ENCODE results near the gene PLCH2.
A peak's percentile ranks its signal among the peaks of the same experiment; 100 is the strongest.
"Not testable (repeated sequence)": the region's sequence is repeated elsewhere in the genome, so short reads cannot be mapped to it uniquely, and the experiment has no call there.

PLCH2 gene

DNA sequence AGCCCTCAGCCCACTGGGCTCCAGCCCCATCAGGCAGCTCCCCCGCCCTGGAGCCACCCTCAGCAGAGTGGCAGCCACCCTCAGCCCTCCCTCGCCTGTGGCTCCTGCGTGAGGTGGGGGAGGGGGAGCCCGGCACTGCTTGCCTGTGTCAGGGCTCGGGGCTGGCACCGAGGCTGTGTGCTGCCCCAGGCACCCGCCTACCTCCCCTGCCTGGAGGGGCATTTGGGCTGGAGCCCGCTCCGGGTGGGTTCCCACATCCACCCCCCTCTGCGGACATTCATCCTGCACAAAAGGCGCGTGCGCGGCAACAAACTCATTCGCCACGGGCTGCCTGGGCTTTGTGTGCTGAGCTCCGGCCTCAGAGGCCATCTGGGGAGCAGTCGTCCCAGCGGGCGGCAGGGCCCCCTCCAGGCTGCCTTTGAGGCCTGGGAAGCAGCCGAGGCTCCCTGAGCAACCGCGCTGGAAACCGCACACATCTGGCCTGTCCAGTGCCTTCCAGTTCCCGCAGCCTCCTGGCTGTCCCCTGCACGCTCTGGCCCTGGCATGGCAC is 67.5 kb downstream of the PLCH2 start:
- peak in 1 of 2 donors; percentile 20 for DNase-seq (ENCODE audit: low read depth in 2 of 2, low spot score in 1 of 2)

DNA sequence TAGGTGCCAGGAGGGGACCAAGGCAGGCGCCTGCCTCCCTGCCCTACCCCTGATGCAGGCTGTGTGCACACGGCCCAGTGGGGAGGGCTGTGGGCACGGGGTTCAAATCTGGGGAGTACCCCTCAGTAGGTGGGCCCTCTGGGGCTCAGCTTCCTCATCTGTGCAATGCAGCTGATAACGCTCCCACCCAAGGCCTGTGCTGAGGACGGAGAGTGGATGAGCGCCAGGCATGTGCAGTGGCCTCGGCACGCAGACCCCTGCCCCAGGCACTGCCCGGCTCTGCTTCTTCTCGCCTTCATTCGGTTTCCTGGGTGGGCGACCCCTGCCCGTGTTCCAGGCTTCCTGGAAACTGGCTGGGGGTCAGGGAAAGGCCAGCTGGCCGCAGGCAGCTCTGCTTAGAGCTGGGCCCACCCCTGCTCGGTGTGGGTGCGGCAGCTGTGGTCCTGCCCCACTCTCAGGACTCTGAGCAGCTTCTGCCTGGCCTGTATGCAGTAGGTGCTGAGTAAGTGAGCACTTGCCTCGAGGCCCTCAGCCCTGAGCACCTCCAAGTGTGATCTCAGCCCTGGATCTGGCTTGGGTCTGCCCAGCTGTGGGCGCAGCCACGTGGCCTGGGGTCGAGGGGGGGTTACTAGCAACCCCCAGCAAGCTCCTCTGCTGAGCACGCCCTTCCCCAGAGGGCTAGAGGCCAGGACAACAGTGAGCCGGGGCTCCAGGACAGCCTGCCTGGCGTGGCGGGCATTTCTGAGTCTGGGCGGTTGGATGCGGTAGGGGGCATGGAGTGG is 68.2 kb downstream of the PLCH2 start:
- DNase-seq (ENCODE audit: low read depth in 2 of 2, low spot score in 1 of 2) = no peak

DNA sequence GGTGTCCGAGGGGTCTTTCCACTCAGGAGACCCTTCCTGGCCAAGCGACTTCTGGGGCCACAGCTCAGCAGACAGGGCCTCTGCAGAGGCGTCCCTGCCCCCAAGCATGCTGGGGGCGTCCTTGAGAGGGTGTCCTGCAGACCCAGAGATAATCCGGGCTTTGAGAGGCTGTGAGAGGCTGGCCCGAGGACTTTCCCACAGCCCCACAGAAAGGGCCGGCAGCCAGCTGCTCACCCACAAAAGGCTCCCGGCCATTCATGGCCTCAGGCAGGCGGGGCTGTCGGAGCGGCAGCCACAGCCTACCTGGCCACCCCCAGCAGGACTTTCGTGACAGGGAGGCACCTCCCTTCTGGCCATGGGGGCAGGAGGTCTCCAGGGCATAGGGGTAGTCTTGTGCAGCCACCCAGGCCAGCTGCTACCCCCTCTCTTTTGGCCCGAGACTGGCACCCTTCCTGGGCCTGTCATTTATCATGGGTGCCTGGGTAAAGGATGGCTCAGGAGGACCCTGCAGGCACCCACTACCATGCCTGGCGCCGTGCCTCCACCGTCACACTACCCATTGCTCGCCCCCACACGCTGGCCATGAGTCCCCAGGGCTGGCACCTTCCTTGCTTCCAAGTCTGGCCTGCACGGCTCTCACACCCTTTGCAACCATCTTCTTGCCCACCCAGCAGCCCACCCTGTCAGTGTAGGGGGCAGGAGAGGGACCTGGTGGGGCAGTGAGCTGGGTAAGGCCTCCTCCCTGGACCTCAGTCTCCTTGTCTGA is 69.0 kb downstream of the PLCH2 start:
- no peak for DNase-seq (ENCODE audit: low read depth in 2 of 2, low spot score in 1 of 2)

DNA sequence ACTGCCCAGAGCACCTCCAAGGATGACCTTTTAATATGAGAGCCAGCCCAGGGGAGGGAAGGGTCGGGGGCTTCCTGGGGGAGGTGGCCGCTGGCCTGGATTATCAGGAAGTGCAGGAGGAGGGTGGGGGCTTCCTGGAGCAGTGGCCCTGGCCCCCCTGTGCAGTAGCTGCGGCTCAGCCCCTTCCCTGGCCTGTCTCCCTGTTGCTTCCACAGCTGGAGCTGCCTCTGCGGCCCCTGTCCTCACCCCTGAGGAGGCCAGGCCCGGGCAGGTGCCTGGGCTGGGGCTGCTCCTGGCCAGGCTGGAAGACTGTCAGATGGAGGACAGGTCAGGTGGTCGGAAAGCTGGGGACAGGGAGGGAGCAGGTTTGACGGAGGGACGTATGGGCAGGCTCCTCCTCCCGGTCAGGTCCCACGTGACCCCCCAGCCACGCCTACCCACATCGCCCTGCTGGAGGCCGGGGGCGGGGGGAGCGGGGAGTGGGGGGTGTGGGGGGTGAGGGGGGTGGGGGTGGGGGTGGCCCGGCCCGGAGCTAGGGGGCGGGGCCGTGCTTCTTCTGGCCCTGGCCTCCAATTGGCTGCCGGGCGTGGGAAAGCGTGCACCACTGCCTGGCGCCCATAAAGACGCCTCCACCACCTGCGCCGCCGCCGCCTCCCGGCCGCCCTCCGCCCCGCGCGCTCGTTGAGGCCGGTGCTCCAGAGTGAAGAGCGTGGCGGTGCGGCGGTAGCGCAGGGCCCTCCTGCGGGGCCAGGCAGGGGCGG is 69.8 kb downstream of the PLCH2 start:
- DNase-seq (ENCODE audit: low read depth in 2 of 2, low spot score in 1 of 2) = peak; percentile 80 to 82

DNA sequence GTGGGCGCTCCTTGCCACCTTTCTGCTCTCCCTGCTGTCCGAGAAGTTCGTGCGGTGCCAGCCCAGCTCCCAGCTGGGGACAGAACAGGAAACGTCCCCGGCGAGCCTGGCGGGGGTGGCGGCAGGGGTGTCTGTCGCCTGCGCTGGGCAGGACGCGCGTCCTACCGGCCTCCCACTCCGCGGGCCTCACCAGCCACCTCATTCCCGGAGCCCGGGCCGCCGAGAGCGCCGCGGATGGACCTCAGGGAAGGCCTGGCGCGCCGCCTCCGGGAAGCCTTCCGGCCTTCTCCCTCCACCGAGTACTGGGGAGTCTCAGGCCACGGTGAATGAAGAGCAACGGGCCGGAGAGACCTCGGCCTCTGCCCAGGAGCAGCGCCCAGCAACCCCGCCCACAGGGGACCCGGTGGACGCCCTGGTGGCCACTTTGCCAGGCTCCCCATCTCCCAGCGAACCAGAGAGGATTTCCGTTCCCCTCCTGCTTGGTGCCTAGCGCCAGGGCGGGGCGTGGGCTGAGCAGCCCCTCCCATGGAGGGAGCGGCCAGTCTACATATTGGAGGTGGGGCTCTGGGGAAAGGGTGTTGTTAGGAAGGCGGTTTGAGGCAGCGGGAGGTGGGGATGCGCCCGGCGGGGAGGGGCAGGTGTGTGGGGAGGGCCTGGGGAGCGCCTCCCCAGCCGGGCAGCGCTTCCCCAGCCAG is 70.6 kb downstream of the PLCH2 start:
- peak; percentile 50 to 70 for DNase-seq (ENCODE audit: low read depth in 2 of 2, low spot score in 1 of 2)

DNA sequence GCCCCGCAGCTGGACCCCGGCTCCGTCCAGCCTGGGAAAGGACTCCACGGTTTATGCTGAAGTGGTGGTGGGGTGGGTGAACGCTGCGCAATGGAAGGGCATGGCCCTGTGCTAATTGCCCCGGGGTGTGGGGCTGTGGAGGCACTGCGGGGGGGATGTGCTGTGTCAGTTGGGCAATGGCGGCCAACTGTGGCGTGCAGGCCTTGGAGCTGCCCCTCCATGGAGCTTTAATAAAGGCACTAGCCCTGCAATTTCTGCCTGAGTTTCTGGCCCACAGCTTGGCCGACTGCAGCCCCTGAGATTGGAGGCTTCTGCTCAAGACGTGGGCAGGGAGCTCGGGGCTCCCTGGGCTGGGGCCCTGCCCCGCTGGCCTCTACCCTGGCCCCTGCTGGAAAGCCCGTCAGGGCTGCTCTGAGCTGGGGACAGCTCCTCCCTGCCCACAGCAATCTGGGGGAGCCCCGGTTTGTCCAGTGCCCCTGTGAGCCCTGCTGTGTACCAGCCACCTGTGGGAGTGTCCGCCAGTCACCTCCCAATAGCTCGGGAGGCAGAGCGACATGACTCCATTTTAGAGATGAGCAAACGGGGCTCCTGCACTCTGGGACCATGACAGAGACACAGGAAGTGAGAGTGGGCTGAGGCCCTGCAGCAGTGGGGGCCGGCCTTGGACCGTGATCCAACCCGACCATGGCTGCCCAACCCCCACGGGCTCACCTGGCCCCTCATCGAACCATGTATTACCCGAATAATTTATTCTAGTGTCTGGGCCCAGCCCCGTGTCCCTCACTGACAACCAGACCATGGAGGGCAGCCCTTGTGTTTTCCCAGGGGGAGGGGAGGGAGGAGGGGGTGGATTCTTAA is 71.3 kb downstream of the PLCH2 start:
- no peak for DNase-seq (ENCODE audit: low read depth in 2 of 2, low spot score in 1 of 2)

DNA sequence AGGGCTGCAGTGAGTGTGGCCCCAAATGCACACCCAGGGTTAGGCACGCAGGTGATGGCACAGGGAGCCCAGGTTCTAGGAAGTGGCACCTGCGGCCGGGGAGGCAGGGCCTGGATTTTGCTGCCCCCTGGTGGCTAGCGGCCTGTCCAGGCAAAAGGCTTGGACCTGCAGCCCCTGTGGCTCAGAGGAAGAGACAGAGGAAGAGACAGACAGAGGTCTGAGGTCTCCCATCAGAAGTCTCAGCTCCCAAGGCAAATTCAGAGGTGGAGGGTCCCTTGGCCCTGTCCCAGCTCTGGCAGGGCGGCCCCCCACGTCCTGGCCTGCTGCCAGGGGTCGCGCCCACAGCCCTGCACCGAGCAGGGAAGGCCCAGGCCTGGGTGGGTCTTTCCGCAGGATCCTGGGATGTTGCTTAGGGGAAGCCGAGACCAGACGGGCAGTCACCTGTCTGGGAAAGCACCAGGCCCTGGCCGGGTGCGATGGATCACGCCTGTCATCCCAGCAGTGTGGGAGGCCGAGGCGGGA is 72.0 kb downstream of the PLCH2 start:
- peak; percentile 60 to 76 for DNase-seq (ENCODE audit: low read depth in 2 of 2, low spot score in 1 of 2)

DNA sequence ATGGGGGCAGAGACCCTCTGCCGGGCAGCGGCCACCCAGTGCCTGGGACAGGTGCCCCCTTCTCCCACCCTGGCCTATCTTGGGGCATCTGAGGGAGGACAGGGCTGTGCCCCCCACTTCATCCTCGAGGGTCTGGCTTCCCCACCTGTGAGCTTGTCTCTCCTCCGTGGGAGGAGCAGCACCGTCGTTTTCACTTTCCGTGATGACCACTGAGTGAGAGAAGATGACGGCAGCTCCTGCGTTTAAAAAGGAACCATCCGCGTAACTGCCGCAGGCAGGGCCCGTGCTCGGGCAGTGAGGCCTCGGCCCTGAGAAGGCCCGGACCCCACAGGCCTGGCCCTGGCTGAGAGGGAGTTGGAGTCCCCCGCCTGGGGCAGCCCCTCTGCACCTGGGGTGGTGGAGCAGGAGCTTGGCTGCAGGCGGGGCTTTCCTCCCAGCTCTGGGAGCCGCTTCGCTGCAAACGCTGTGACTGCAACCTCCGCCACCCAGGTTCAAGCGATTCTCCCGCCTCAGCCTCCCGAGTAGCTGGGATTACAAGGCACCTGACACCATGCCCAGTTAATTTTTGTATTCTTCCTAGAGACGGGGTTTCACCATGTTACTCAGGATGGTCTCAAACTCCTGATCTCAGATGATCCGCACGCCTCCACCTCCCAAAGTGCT is 73.4 kb downstream of the PLCH2 start:
- not testable (repeated sequence) for DNase-seq (ENCODE audit: low read depth in 2 of 2, low spot score in 1 of 2)

DNA sequence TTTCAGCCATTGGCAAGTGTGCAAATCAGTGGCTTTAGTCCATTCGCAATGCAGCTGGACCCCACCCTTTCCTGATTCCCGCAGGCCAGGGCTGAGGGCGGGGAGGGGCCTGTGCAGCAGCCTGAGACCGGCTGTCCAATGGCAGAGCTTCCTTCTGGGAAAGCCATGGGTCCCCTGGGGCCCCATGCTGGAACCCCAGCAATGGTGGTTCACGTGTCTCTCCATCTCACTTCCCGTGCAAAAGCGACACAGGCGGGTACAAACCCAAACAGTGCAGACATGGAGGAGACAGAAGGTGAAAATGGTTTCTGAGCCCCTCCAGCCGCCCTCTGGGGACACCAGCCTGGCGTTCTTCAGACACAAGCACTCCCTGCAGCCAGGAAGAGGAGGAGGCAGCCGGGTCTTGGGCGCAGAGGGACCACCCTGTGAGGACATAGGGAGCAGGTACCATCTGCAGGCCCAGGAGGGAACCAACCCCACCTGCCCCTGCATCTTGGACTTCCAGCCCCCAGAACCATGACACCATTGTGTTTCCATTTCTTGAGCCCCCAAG is 74.3 kb downstream of the PLCH2 start:
- DNase-seq (ENCODE audit: low read depth in 2 of 2, low spot score in 1 of 2) = not testable (repeated sequence)

DNA sequence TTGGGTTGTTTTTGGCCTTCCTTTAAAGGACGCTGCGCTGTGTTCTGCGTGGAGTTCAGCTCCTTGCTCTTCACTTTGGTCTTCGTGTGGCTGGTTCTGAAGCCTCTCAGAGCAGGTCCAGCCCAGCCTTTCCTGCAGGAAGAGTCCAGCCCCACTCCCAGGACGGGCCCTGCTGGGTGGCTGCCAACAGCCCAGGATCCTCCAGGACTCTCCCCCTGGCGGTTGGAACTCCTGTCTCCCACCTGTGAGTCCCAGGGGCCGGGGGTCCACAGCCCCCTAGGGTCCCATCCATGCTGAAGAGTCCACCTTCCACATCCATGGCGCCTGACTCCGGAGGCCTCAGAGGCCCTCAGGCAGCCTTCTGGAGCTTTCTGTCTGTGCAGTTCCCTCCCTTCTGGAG is 75.5 kb downstream of the PLCH2 start:
- DNase-seq (ENCODE audit: low read depth in 2 of 2, low spot score in 1 of 2) = not testable (repeated sequence)

DNA sequence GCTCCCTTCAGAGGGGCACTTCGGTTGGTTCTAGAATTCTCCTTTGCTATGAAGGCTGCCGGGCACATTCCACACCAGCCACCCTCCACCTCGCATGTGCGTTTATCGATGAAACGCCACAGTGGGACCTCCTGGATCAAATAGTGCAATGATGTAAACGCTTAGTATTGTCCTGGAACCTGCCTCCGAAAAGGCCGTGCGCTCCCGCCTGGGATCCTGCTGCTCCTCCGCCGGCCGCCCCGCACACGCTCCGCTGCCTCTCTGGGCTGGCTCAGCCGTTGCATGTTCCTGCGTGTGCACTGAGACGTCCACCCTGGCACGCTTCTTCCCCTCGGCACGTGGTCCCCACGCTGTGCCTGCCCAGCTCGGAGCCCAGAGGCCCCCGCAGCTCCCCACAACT is 76.1 kb downstream of the PLCH2 start:
- no peak for DNase-seq (ENCODE audit: low read depth in 2 of 2, low spot score in 1 of 2)

DNA sequence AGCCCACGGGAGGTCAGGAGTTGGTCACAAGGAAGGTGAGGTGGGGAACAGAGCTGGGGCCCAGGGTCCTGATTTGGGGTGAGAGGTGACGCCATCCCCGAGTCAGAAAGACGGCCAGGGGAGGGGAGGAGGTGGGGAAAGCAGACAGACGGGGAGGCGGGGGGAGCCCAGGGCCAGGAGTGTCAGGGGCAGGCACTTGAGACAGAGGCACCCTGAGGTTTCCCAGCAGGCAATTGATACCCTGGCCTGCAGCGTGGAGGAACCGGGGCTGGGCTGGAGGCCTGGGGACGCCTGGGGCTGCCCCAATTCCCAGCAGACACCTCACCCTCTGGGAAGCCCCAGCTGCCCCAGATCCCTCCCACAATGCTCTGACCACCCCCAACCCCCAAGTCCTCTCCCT is 77.0 kb downstream of the PLCH2 start:
- DNase-seq (ENCODE audit: low read depth in 2 of 2, low spot score in 1 of 2) = not testable (repeated sequence)

DNA sequence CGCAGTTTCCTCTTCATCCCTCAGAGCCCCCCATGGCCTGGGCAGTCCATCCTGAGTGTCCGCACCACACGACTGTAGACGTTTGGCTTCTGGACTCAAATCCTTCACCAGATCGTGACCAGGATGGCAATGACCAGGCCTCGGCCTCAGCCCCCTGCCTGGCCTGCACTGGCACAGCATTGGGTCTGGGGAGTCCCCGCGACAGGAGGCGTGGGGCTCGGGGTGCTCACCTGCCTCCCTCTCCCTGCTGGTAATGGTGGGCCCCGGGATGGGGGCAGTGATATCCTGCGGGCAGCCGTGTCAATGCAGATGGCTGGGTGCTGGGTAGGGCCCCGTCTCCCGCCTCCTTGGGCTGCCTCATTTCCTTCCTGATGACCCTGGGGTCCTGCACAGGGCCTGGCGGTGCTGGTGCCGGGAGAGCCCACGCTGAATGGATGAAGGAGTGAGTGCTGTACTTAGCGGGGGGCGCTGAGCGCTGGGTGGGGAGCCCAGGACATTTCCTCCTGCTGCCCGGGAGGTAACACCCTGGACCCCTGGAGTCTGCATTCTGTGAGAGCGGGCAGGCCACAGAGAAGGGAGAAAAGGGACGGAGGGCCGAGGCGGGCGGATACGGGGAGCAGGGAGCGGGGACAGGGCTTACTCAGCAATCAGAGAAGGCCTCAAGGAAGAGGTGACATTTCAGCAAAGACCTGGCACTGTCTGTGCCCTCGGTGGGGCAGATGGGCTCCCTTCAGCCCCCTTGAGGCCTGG is 78.0 kb downstream of the PLCH2 start:
- no peak for DNase-seq (ENCODE audit: low read depth in 2 of 2, low spot score in 1 of 2)

DNA sequence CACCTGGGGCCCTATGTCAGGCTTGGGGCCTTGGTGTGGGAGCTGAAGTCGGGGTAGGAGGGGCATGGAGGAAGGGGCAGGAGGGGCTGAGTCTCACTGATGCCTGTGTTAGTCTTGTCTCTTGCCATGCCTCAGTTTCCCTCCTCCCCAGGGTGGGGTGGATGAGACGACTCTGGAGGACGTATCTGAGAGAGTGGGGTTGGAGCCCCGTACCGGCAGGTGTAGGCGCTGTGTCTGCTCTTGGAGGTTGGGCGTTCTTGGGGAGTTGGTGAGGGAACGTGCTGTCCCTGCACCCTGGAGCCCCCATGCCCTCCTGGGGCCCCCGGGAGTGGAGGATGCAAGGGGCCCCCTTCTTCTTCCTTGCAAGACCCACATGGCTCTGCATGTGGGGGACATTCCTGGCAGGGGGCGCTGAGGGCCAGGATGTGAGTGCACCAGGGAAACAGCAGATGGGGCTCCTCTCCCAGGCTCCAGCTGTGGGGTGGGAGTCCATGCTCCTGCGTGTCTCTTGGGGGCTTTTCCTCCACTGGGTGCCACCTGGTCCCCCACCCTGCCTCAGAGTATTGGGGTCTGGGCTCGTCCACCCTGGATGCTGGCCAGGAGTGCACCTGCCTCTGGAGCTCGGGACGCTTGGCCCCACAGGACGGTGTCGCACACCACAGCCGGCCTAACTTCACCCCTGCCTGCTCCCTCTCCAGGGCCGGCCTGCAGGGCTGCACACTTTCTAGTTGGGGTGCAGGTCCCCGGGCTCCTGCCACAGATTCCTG is 78.7 kb downstream of the PLCH2 start:
- DNase-seq (ENCODE audit: low read depth in 2 of 2, low spot score in 1 of 2) = no peak
